SK-N-SH (cell line): ENCODE results near the gene FGL2. TPM values are rescaled to one million over a fixed set of nuclear protein-coding genes. Genes with fewer than 3 reads are reported as not detected.

Experiments used
- CTCF ChIA-PET: fragments of 300-600, 350-600 bp; formaldehyde crosslinking; extraction: SDS; loops from one replicate; lab custom pipeline; 2021; lab: Yijun Ruan, JAX
- POLR2A ChIA-PET: fragments of 350-600 bp; sonication (Branson Sonifier 250); formaldehyde crosslinking; extraction: SDS; loops from one replicate; lab custom pipeline; 2020; ENCODE audit warnings: antibody characterized with exemption, inconsistent platforms; lab: Yijun Ruan, JAX
- DNase-seq: peaks from one replicate; pipeline ENCODE4 v3.0.0; 2012
- H2AFZ ChIP-seq: fragments of 200-600 bp; sonication (generic); 2 replicates; pipeline ENCODE4 v1.8.1; 2016; ENCODE audit warnings: antibody characterized with exemption, mild to moderate bottlenecking, low read depth
- H3F3A ChIP-seq: fragments of 200-600 bp; sonication (generic); replicated peaks from 2 replicates; pipeline ENCODE3; 2016; ENCODE audit warnings: antibody characterized with exemption, mild to moderate bottlenecking; ENCODE audit not compliant: insufficient read depth
- H3K27ac ChIP-seq, 2 experiments: fragments of 200-500 bp in 1 of 2; fragments of 200-600 bp in 1 of 2; sonication (Bioruptor generic) in 1 of 2; sonication (generic), shearing (Covaris generic) in 1 of 2; 2 replicates each; pipeline versions ENCODE4 v1.5.1 to v1.6.1; 2014 to 2016; ENCODE audit warnings: low read depth in 2 of 2, inconsistent platforms in 1 of 2, low read length in 1 of 2, mild to moderate bottlenecking in 1 of 2, mixed read lengths in 1 of 2
- H3K27me3 ChIP-seq: fragments of 200-600 bp; sonication (generic), shearing (Covaris generic); 2 replicates; pipeline ENCODE4 v1.6.1; 2016; ENCODE audit warnings: mixed run types; ENCODE audit not compliant: insufficient read depth
- H3K36me3 ChIP-seq, 2 experiments: fragments of 200-500 bp in 1 of 2; fragments of 200-600 bp in 1 of 2; sonication (Bioruptor generic) in 1 of 2; sonication (generic) in 1 of 2; replicated peaks in 1 of 2; 2 replicates each; pipeline versions ENCODE3 to v1.5.1; 2014 to 2016; ENCODE audit warnings: low read length in 1 of 2, mild to moderate bottlenecking in 1 of 2; ENCODE audit not compliant: insufficient read depth in 2 of 2, control insufficient read depth in 1 of 2
- H3K4me1 ChIP-seq, 2 experiments: fragments of 200-500 bp in 1 of 2; fragments of 200-600 bp in 1 of 2; sonication (Bioruptor generic) in 1 of 2; sonication (generic), shearing (Covaris generic) in 1 of 2; 2 replicates each; pipeline versions ENCODE4 v1.5.1 to v1.6.1; 2014 to 2016; ENCODE audit warnings: low read depth in 1 of 2, low read length in 1 of 2, mixed run types in 1 of 2; ENCODE audit not compliant: insufficient read depth in 2 of 2, control insufficient read depth in 1 of 2
- H3K4me2 ChIP-seq: fragments of 200-600 bp; sonication (generic), shearing (Covaris generic); 2 replicates; pipeline ENCODE4 v1.6.1; 2017; ENCODE audit warnings: mixed run types
- H3K4me3 ChIP-seq, 2 experiments: fragments of 200-500 bp in 1 of 2; fragments of 200-600 bp in 1 of 2; sonication (Bioruptor generic) in 1 of 2; sonication (generic), shearing (Covaris generic) in 1 of 2; 2 replicates each; pipeline versions ENCODE4 v1.5.1 to v1.8.1; 2014 to 2016; ENCODE audit warnings: low read depth in 2 of 2, inconsistent platforms in 1 of 2, low read length in 1 of 2, mild to moderate bottlenecking in 1 of 2, mixed read lengths in 1 of 2, moderate library complexity in 1 of 2
- H3K79me2 ChIP-seq: fragments of 200-600 bp; sonication (generic); 2 replicates; pipeline ENCODE4 v1.8.1; 2017; ENCODE audit warnings: mild to moderate bottlenecking; ENCODE audit not compliant: insufficient read depth
- H3K9ac ChIP-seq: fragments of 200-600 bp; sonication (generic); 2 replicates; pipeline ENCODE4 v1.6.1; 2017; ENCODE audit warnings: mixed run types
- H3K9me2 ChIP-seq: fragments of 200-600 bp; sonication (generic); 2 replicates; pipeline ENCODE4 v1.6.1; 2017; ENCODE audit warnings: mixed run types
- H3K9me3 ChIP-seq: fragments of 200-600 bp; sonication (generic); 2 replicates; pipeline ENCODE4 v1.6.1; 2017; ENCODE audit warnings: mixed run types, mild to moderate bottlenecking, moderate library complexity
- H4K20me1 ChIP-seq: fragments of 200-600 bp; sonication (generic); 2 replicates; pipeline ENCODE4 v1.6.1; 2017; ENCODE audit warnings: mild to moderate bottlenecking, mixed run types; ENCODE audit not compliant: insufficient read depth
- CTCF ChIP-seq: fragments of 200-600 bp; sonication (generic); IDR thresholded peaks from 2 replicates; pipeline ENCODE4 v1.6.1; 2017; ENCODE audit warnings: antibody characterized with exemption, mild to moderate bottlenecking, moderate library complexity
- EZH2phosphoT487 ChIP-seq: fragments of 200-600 bp; sonication (generic); IDR thresholded peaks from 2 replicates; pipeline ENCODE4 v1.6.1; 2017; ENCODE audit warnings: low read depth, mixed run types, mild to moderate bottlenecking, antibody characterized with exemption, moderate library complexity, borderline replicate concordance
- FOXJ3 ChIP-seq: sonication (generic); formaldehyde crosslinking; IDR thresholded peaks from 2 replicates; pipeline ENCODE4 v1.5.1; 2020; ENCODE audit warnings: mild to moderate bottlenecking, missing genetic modification reagents
- GABPA ChIP-seq: IDR thresholded peaks from 2 replicates; pipeline ENCODE4 v1.4.0; 2012; ENCODE audit warnings: low read depth, mild to moderate bottlenecking
- GATA2 ChIP-seq: sonication (generic); formaldehyde crosslinking; IDR thresholded peaks from 2 replicates; pipeline ENCODE4 v1.5.0; 2020; ENCODE audit warnings: mild to moderate bottlenecking, missing genetic modification reagents
- JUND ChIP-seq: IDR thresholded peaks from 2 replicates; pipeline ENCODE4 v1.4.0; 2012
- MEF2A ChIP-seq: IDR thresholded peaks from 2 replicates; pipeline ENCODE4 v1.4.0; 2012; ENCODE audit warnings: low read depth, borderline replicate concordance
- MXI1 ChIP-seq: IDR thresholded peaks from 2 replicates; pipeline ENCODE4 v1.6.1; 2012; ENCODE audit warnings: mild to moderate bottlenecking, low read depth, low read length, improper control_type of control experiment
- NFIC ChIP-seq: IDR thresholded peaks from 2 replicates; pipeline ENCODE4 v1.4.0; 2012; ENCODE audit warnings: borderline replicate concordance
- NRF1 ChIP-seq: IDR thresholded peaks from 2 replicates; pipeline ENCODE4 v1.6.1; 2012; ENCODE audit warnings: low read depth, mild to moderate bottlenecking, low read length
- POLR2AphosphoS5 ChIP-seq: IDR thresholded peaks from 2 replicates; pipeline ENCODE4 v1.6.1; 2012; ENCODE audit warnings: low read depth, low read length
- RAD21 ChIP-seq: IDR thresholded peaks from 2 replicates; pipeline ENCODE4 v1.6.1; 2012; ENCODE audit warnings: mild to moderate bottlenecking, low read length
- SIN3A ChIP-seq: IDR thresholded peaks from 2 replicates; pipeline ENCODE4 v1.6.1; 2012; ENCODE audit warnings: low read depth, mild to moderate bottlenecking, low read length, moderate library complexity, borderline replicate concordance
- TAF1 ChIP-seq: IDR thresholded peaks from 2 replicates; pipeline ENCODE4 v1.6.1; 2012; ENCODE audit warnings: low read depth, mild to moderate bottlenecking, low read length, moderate library complexity, borderline replicate concordance
- TEAD4 ChIP-seq: IDR thresholded peaks from 2 replicates; pipeline ENCODE4 v1.4.0; 2012; ENCODE audit warnings: mild to moderate bottlenecking, borderline replicate concordance; ENCODE audit not compliant: insufficient read depth
- YY1 ChIP-seq: IDR thresholded peaks from 2 replicates; pipeline ENCODE4 v1.4.0; 2012; ENCODE audit warnings: low read depth, mild to moderate bottlenecking
- WGBS: methylation state at CpG from one replicate; pipeline ENCODE4 v1.1.6; 2017; ENCODE audit warnings: low lambda C conversion rate; 5-methylcytosine and 5-hydroxymethylcytosine counted together
- polyA plus RNA-seq, 3 experiments: library from polyadenylated mRNA; depleted of rRNA; stranded (reverse); fragments of >200 nt; gene quantifications; 2 replicates each; pipeline ENCODE4 v1.2.3, GENCODE V29; 2012
- TF ChIP-seq, protein P1 (sequence below): fragments of 150-350 bp; IDR thresholded peaks from 2 replicates; pipeline ENCODE4 v1.6.1; 2017; ENCODE audit warnings: antibody characterized with exemption, low read length, low read depth, borderline replicate concordance

FGL2 gene
- polyA plus RNA-seq, 1 of the 3 experiments (the other 2 are of a cell fraction): not detected

GRCh38 chr7:77242554-77242953, 42.9 kb upstream of the FGL2 start:
- Histone ChIP-seq H3K27ac (no peak overlapping the region), H3K4me3 (no peak overlapping the region), H4K20me1 (no peaks in the 10 kb centered on the region), H3K27me3 (no peaks in the 10 kb centered on the region), H3K4me1 (peaks cover 0 to 10% of the 10 kb centered on the region in 2 experiments; a peak in 2 of 4 replicates), H3K36me3 (no peaks in the 10 kb centered on the region), H3F3A (no peaks in the 10 kb centered on the region), H3K79me2 (no peaks in the 10 kb centered on the region), H3K4me2 (no peak overlapping the region), H3K9me2 (no peaks in the 10 kb centered on the region), H3K9ac (no peak overlapping the region), H2AFZ (no peak overlapping the region), H3K9me3 (no peaks in the 10 kb centered on the region)
- TF ChIP-seq MXI1: no peak
- TF ChIP-seq, protein P1, sequence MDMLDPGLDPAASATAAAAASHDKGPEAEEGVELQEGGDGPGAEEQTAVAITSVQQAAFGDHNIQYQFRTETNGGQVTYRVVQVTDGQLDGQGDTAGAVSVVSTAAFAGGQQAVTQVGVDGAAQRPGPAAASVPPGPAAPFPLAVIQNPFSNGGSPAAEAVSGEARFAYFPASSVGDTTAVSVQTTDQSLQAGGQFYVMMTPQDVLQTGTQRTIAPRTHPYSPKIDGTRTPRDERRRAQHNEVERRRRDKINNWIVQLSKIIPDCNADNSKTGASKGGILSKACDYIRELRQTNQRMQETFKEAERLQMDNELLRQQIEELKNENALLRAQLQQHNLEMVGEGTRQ: no peak
- TF ChIP-seq RAD21: no peak
- no peak for TF ChIP-seq EZH2phosphoT487
- TF ChIP-seq MEF2A: no peak
- TF ChIP-seq GATA2 (CRISPR knock-in tag): no peak
- no peak for TF ChIP-seq YY1
- no peak for TF ChIP-seq FOXJ3 (CRISPR knock-in tag)
- no peak for TF ChIP-seq SIN3A
- TF ChIP-seq POLR2AphosphoS5: no peak
- no peak for TF ChIP-seq NFIC
- no peak for TF ChIP-seq JUND
- no peak for TF ChIP-seq CTCF
- no peak for TF ChIP-seq TAF1
- no peak for TF ChIP-seq TEAD4
- ChIA-PET CTCF (interaction anchor here (1.4 kb wide), 1 partner anchor 89 kb away, joined by 8 read pairs; no protein-coding TSS in a partner anchor), POLR2A (no interaction called here)
- WGBS: 85% methylated on average over 2 of the region's 2 CpGs
- DNase-seq: no peak

GRCh38 chr7:77242068-77242467, 42.4 kb upstream of the FGL2 start:
- no peak for DNase-seq
- Histone ChIP-seq H3K27me3 (no peaks in the 10 kb centered on the region), H3K9ac (no peak overlapping the region), H3K4me2 (no peak overlapping the region), H4K20me1 (no peaks in the 10 kb centered on the region), H2AFZ (no peak overlapping the region), H3K36me3 (no peaks in the 10 kb centered on the region), H3K27ac (no peak overlapping the region), H3K9me3 (no peaks in the 10 kb centered on the region), H3K9me2 (no peaks in the 10 kb centered on the region), H3K79me2 (no peaks in the 10 kb centered on the region), H3K4me1 (peaks cover 0 to 10% of the 10 kb centered on the region in 2 experiments; a peak in 2 of 4 replicates), H3F3A (no peaks in the 10 kb centered on the region), H3K4me3 (no peak overlapping the region)
- TF ChIP-seq NRF1 (no peak), GABPA (no peak)
- 86% methylated on average over 2 of the region's 2 CpGs for WGBS
- ChIA-PET CTCF (no interaction called here), POLR2A (no interaction called here)
